HG03045 (cell line): ENCODE data around the gene IPO11.
"Not testable (repeated sequence)": the region's sequence is repeated elsewhere in the genome, so short reads cannot be mapped to it uniquely, and the experiment has no call there.

Source experiments
- ATAC-seq: cut with Tn5 transposase; IDR thresholded peaks from one replicate; pipeline ENCODE4 v1.9.1; 2021; ENCODE audit warnings: mild to moderate bottlenecking, moderate library complexity; ENCODE audit not compliant: unreplicated experiment

The IPO11 gene

GRCh38 chr5:62594364-62594984 is 181.9 kb downstream of the IPO11 start:
- no peak for ATAC-seq

- ATAC-seq: no peak
Measured at GRCh38 chr5:62596096-62596495, 183.5 kb downstream of the IPO11 start.

GRCh38 chr5:62596691-62597090 is 184.1 kb downstream of the IPO11 start:
- no peak for ATAC-seq

- ATAC-seq: no peak
Measured at GRCh38 chr5:62597314-62597713, 184.8 kb downstream of the IPO11 start.

GRCh38 chr5:62600560-62601252 is 188.1 kb downstream of the IPO11 start:
- ATAC-seq: no peak

DNA sequence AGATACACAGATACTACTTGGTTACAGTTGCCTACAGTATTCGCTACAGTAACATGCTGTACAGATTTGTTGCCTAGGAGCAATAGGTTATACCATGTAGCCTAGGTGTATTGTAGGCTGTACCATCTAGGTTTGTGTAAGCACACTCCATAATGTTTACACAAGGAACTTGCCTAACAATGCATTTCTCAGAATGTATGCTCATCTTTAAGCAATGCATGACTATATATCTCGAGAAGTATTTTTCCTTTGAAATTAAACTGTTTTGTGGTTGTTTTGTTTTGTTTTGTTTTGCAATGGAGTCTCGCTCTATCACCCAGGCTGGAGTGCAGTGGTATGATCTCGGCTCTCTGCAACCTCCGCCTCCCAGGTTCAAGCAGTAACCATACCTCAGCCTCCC is 191.4 kb downstream of the IPO11 start:
- no peak for ATAC-seq

- ATAC-seq: no peak
Measured at GRCh38 chr5:62605638-62606037, 193.1 kb downstream of the IPO11 start.

DNA sequence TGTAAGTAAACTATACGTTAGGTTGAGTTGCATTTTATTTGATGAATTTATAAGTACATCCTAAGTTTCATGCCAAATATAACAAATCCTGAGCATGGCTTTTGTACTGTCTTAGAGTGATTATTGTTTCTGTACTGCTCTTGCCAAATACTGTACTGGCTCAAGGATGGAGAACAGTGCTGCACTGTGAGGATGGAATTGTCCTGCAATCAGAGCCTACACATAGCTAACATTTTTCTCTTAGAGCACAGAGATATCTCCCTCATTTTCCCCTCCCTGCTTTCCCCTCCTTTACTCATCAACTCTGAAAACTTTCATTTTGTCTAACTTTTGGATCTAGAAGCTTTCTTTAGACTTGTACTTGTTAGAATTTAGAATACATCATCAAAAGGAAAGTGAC is 194.3 kb downstream of the IPO11 start:
- ATAC-seq: no peak

DNA sequence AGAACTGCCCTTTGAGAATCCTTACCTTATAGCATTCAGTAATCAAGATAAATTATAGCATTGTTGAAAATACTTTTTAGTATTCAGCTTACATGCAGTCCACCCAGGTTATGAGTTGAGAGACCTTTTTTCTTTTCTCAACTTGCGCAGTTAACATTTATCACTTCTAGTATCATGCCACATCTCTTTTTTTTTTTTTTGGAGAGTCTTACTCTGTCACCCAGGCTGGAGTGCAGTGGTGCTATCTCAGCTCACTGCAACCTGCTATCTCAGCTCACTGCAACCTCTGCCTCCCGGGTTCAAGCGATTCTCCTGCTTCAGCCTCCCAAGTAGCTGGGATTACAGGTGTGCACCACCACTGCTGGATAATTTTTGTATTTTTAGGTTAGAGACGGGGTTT is 195.1 kb downstream of the IPO11 start:
- no peak for ATAC-seq

- no peak for ATAC-seq
Measured at GRCh38 chr5:62608529-62609511, 196.3 kb downstream of the IPO11 start.

- no peak for ATAC-seq
Measured at GRCh38 chr5:62614355-62614754, 201.8 kb downstream of the IPO11 start.

DNA sequence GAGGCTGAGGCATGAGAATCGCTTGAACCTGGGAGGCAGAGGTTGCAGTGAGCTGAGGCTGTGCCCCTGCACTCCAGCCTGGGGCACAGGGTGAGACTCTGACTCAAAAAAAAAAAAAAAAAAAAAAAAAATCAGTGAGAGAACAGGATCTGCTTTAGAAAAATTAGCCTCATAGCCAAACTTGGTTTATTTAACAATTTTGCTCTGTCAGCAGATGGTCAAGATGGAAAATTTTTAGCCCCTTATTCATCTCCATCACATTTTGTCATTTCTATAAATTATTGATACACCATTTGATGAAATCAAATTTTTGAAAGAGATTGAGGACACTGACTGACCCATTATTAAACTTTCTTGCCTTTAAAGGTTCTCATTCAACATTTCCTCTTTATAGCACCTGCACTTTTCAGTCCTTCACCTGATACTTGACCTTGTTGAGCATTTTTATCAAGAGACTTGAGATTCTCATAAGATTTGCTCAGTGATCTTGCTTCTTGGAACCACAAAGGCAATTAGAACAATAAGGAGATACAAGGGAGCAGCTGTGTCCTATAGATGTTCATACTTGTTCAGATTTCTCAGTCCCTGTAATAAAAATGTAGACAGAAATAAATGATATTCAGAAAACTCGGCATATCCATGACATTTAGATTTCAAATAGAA is 204.2 kb downstream of the IPO11 start:
- ATAC-seq: no peak

- ATAC-seq: no peak
Measured at GRCh38 chr5:62617943-62618342, 205.4 kb downstream of the IPO11 start.

DNA sequence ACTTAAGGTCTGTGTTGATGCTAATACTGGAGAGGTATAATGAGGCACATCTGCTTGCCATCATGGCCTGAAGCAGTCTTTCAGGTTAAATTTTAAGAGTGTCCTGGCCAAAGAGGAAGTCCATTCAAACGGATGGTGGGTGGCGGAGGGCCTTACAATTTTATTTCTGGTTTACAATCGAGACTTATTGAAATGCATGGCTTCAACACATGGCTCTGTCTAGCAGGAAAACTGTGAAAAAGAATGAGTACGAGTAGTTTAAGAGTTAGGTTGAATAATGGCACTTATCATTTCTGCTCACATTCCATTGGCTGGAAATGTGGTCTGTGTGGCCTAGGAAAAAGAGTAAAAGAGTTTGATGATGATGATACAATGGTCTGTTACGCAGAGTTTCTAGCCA is 208.2 kb downstream of the IPO11 start:
- no peak for ATAC-seq

- ATAC-seq: no peak
Measured at GRCh38 chr5:62621280-62621679, 208.7 kb downstream of the IPO11 start.

GRCh38 chr5:62623271-62623670 is 210.7 kb downstream of the IPO11 start:
- no peak for ATAC-seq

- not testable (repeated sequence) for ATAC-seq
Measured at GRCh38 chr5:62624436-62624835, 211.9 kb downstream of the IPO11 start.

- no peak for ATAC-seq
Measured at GRCh38 chr5:62626534-62626933, 214.0 kb downstream of the IPO11 start.

DNA sequence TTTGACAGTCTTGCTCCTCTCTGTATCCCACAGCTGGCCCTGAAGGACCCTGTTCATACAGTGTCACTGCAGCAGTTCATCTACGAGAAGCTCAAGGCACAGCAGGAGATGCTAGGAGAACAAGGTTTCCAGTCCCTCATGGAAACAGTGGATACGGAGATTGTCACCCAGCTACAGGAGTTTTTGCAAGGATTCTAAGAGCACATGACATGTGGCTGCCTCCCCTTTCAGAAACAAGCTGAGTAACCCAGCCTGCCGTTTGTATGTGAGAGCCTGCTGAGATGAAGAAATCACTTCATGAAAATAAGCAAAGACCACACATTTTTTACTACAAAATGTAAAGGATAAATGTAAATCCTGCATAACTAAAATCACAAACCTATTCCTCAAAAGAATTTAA is 214.6 kb downstream of the IPO11 start:
- ATAC-seq: no peak

DNA sequence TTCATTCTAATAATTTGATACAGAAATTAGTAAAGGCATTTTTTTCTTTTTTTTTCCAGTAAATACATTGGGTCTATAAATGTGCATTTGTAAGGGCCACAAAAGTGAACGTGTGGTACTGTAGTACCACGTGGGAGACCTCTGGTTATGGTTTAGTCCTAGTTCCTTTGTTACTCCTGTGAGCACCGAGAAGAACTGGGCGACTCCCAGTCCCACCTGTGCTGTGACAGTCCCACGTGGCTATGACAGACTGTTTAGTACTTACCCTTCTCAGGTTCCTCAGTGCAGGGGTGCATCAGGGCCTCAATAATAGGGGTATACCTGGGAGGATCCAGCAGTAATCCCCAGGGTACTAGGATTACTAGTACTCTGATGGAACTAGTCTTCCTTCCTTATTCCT is 215.3 kb downstream of the IPO11 start:
- ATAC-seq: no peak

- ATAC-seq: no peak
Measured at GRCh38 chr5:62631909-62632580, 219.5 kb downstream of the IPO11 start.
